K562 (cell line): ENCODE measurements around the gene UBE2I. TPM values are rescaled to one million over a fixed set of nuclear protein-coding genes. Genes with fewer than 3 reads are reported as not detected.

Experiments
- ARID3A ChIP-seq: IDR thresholded peaks from 2 replicates; pipeline ENCODE4 v1.6.1; 2012; ENCODE audit warnings: low read depth, low read length, improper control_type of control experiment, borderline replicate concordance
- CREB3L1 ChIP-seq: fragments of 450-650 bp; IDR thresholded peaks from 2 replicates; pipeline ENCODE4 v1.6.1; 2014; ENCODE audit warnings: low read depth, mild to moderate bottlenecking, moderate library complexity, borderline replicate concordance
- CXXC5 ChIP-seq: fragments of 250-450 bp; sonication (Bioruptor Pico); IDR thresholded peaks from 2 replicates; pipeline ENCODE4 v1.8.0; 2022; ENCODE audit warnings: inconsistent platforms, mild to moderate bottlenecking, moderate library complexity
- ETS1 ChIP-seq: conservative IDR thresholded peaks from 2 replicates; pipeline ENCODE4 v1.6.1; 2011; ENCODE audit warnings: low read depth, mild to moderate bottlenecking, low read length; ENCODE audit not compliant: control insufficient read depth
- GATAD2B ChIP-seq: fragments of 450-650 bp; IDR thresholded peaks from 2 replicates; pipeline ENCODE4 v1.6.1; 2017; ENCODE audit warnings: mild to moderate bottlenecking, borderline replicate concordance
- GTF2E2 ChIP-seq: fragments of 200-800 bp; sonication (Bioruptor generic); IDR thresholded peaks from 2 replicates; pipeline ENCODE4 v1.6.1; 2016; ENCODE audit warnings: missing genetic modification characterization, missing compliant biosample characterization
- GTF2F1 ChIP-seq: IDR thresholded peaks from 2 replicates; pipeline ENCODE4 v1.6.1; 2011; ENCODE audit warnings: low read depth, low read length, improper control_type of control experiment
- MBD2 ChIP-seq: sonication (generic); IDR thresholded peaks from 2 replicates; pipeline ENCODE4 v1.6.1; 2016; ENCODE audit warnings: low read depth, borderline replicate concordance
- NFATC3 ChIP-seq: fragments of 450-650 bp; IDR thresholded peaks from 2 replicates; pipeline ENCODE4 v1.6.1; 2017; ENCODE audit warnings: mild to moderate bottlenecking
- PYGO2 ChIP-seq: fragments of 450-650 bp; IDR thresholded peaks from 2 replicates; pipeline ENCODE4 v1.6.1; 2016; ENCODE audit warnings: mild to moderate bottlenecking, missing genetic modification characterization, moderate library complexity, missing compliant biosample characterization
- SRSF1 ChIP-seq: fragments of 200-400 bp; formaldehyde crosslinking; IDR thresholded peaks from 2 replicates; pipeline ENCODE4 v1.6.1; 2017; ENCODE audit warnings: mild to moderate bottlenecking, low read depth, low read length, moderate library complexity
- THAP12 ChIP-seq: fragments of 250-450 bp; sonication (Bioruptor Pico); IDR thresholded peaks from 2 replicates; pipeline ENCODE4 v1.9.0; 2021; ENCODE audit warnings: mild to moderate bottlenecking, inconsistent platforms
- U2AF1 ChIP-seq: fragments of 200-400 bp; formaldehyde crosslinking; optimal IDR thresholded peaks from 2 replicates; pipeline ENCODE3; 2017; ENCODE audit warnings: mild to moderate bottlenecking, low read depth, low read length, moderate library complexity
- U2AF2 ChIP-seq: fragments of 200-400 bp; formaldehyde crosslinking; optimal IDR thresholded peaks from 2 replicates; pipeline ENCODE3; 2017; ENCODE audit warnings: low read depth, mild to moderate bottlenecking, low read length
- UBTF ChIP-seq, 2 experiments: IDR thresholded peaks; 2 replicates each; pipeline ENCODE4 v1.6.1; 2012; ENCODE audit warnings: improper control_type of control experiment in 2 of 2, low read depth in 2 of 2, low read length in 2 of 2, borderline replicate concordance in 1 of 2
- ZBTB17 ChIP-seq: fragments of 450-650 bp; formaldehyde crosslinking; IDR thresholded peaks from 2 replicates; pipeline ENCODE4 v1.4.0; 2020; ENCODE audit warnings: mild to moderate bottlenecking
- ZNF644 ChIP-seq: fragments of 200-800 bp; sonication (Bioruptor generic); IDR thresholded peaks from 2 replicates; pipeline ENCODE4 v1.6.1; 2016; ENCODE audit warnings: low read depth, missing genetic modification characterization, missing compliant biosample characterization
- ZNF707 ChIP-seq: fragments of 250-450 bp; sonication (Bioruptor Pico); conservative IDR thresholded peaks from 2 replicates; pipeline ENCODE4 v1.8.0; 2022; ENCODE audit warnings: inconsistent platforms, mild to moderate bottlenecking, moderate library complexity
- polyA plus RNA-seq, 8 experiments: library from polyadenylated mRNA; depleted of rRNA in 4 of 8; stranded (reverse) in 5 of 8; unstranded in 3 of 8; fragments of >200 nt; fragmentation: Nextera tagmentation in 2 of 8; fragmentation: Illumina TruSeq in 1 of 8; extraction: Ambion mirVana in 2 of 8; extraction: Trizol in 1 of 8; gene quantifications; 2 replicates each; pipeline versions ENCODE4 v1.2.1 to v1.2.3, GENCODE V29; 2011 to 2014; ENCODE audit warnings: inconsistent platforms in 1 of 8, missing spikeins in 1 of 8
- total RNA-seq, 7 experiments: library from RNA; depleted of rRNA in 6 of 7; stranded (reverse); fragments of >200 nt in 6 of 7; fragmentation: Illumina TruSeq in 2 of 7; extraction: Trizol in 2 of 7; gene quantifications; 2 replicates each; pipeline versions ENCODE4 v1.2.1 to v1.2.3, GENCODE V29; 2011 to 2021; ENCODE audit warnings: low replicate concordance in 1 of 7

UBE2I gene
- total and polyA plus RNA-seq, 9 of the 15 experiments (the other 6 are each of a cell fraction or from before 2014, with no cell fraction given): 36.6 to 254 (median 104) TPM

- TF ChIP-seq MBD2: peak; percentile 49; the same call in 1 of the 2 replicates
- TF ChIP-seq SRSF1: no peak
- no peak; the same call in none of the 2 replicates for TF ChIP-seq GATAD2B
- TF ChIP-seq ZBTB17 (CRISPR knock-in tag): 0 out of 2 replicates have a peak, but pooled peaks have one; percentile 18
- TF ChIP-seq ZNF707 (CRISPR knock-in tag): no peak
- peak; percentile 97 for TF ChIP-seq CXXC5 (CRISPR knock-in tag)
- TF ChIP-seq ZNF644 (tag): no peak
- no peak for TF ChIP-seq PYGO2
- TF ChIP-seq ARID3A: no peak
- no peak for TF ChIP-seq U2AF1
- 0 out of 2 replicates have a peak, but pooled peaks have one; percentile 74 for TF ChIP-seq GTF2F1
- TF ChIP-seq ETS1: peak; percentile 99
- TF ChIP-seq CREB3L1: peak; percentile 46; the same call in 1 of the 2 replicates
- TF ChIP-seq U2AF2: no peak
- no peak for TF ChIP-seq NFATC3
- no peak for TF ChIP-seq THAP12 (CRISPR knock-in tag)
- no peak for TF ChIP-seq GTF2E2 (tag)
- TF ChIP-seq UBTF (IDR thresholded peaks at IDR 0.05; ENCODE audit: borderline replicate concordance in 1 of 2, low read depth in 2 of 2, low read length in 2 of 2): no peak
These were observed 42.3 kb downstream of the UBE2I start, which contains the start of the genes GNPTG and TSR3 (continued) for GRCh38 chr16:1351582-1352362.
